ENCODE data around the gene ATP2C1.
A peak's percentile ranks its signal among the peaks of the same experiment; 100 is the strongest.

ATP2C1 gene

GRCh38 chr3:130894130-130894985 is 474 bp downstream of the ATP2C1 start:
- peak; percentile 10 to 14 for DNase-seq (ENCODE audit: low read depth in 2 of 2)

GRCh38 chr3:130894986-130895280 is 1.0 kb downstream of the ATP2C1 start:
- DNase-seq (ENCODE audit: low read depth in 2 of 2): no peak

- no peak for DNase-seq (ENCODE audit: low read depth in 2 of 2)
These were observed 2.0 kb downstream of the ATP2C1 start for GRCh38 chr3:130895690-130896488.

- no peak for DNase-seq (ENCODE audit: low read depth in 2 of 2)
These were observed 3.4 kb downstream of the ATP2C1 start for GRCh38 chr3:130897316-130897715.

GRCh38 chr3:130900959-130901358 is 7.1 kb downstream of the ATP2C1 start:
- DNase-seq (ENCODE audit: low read depth in 2 of 2): no peak

- no peak for DNase-seq (ENCODE audit: low read depth in 2 of 2)
These were observed 7.8 kb downstream of the ATP2C1 start for GRCh38 chr3:130901463-130902204.

- DNase-seq (ENCODE audit: low read depth in 2 of 2): no peak
These were observed 9.6 kb downstream of the ATP2C1 start for GRCh38 chr3:130903412-130903908.

GRCh38 chr3:130904491-130904890 is 10.6 kb downstream of the ATP2C1 start:
- no peak for DNase-seq (ENCODE audit: low read depth in 2 of 2)

- no peak for DNase-seq (ENCODE audit: low read depth in 2 of 2)
These were observed 11.7 kb downstream of the ATP2C1 start for GRCh38 chr3:130905551-130905950.

GRCh38 chr3:130906374-130906995 is 12.6 kb downstream of the ATP2C1 start:
- DNase-seq (ENCODE audit: low read depth in 2 of 2): no peak

GRCh38 chr3:130907500-130907899 is 13.6 kb downstream of the ATP2C1 start:
- no peak for DNase-seq (ENCODE audit: low read depth in 2 of 2)

- no peak for DNase-seq (ENCODE audit: low read depth in 2 of 2)
These were observed 14.1 kb downstream of the ATP2C1 start for GRCh38 chr3:130907966-130908365.

- no peak for DNase-seq (ENCODE audit: low read depth in 2 of 2)
These were observed 21.8 kb downstream of the ATP2C1 start for GRCh38 chr3:130915567-130916292.

GRCh38 chr3:130916507-130917167 is 22.8 kb downstream of the ATP2C1 start:
- no peak for DNase-seq (ENCODE audit: low read depth in 2 of 2)

- DNase-seq (ENCODE audit: low read depth in 2 of 2): no peak
These were observed 24.4 kb downstream of the ATP2C1 start for GRCh38 chr3:130918328-130918727.

GRCh38 chr3:130925628-130926027 is 31.7 kb downstream of the ATP2C1 start:
- DNase-seq (ENCODE audit: low read depth in 2 of 2): no peak

GRCh38 chr3:130926504-130926903 is 32.6 kb downstream of the ATP2C1 start:
- no peak for DNase-seq (ENCODE audit: low read depth in 2 of 2)

- no peak for DNase-seq (ENCODE audit: low read depth in 2 of 2)
These were observed 35.9 kb downstream of the ATP2C1 start for GRCh38 chr3:130929804-130930203.

- DNase-seq (ENCODE audit: low read depth in 2 of 2): no peak
These were observed 39.1 kb downstream of the ATP2C1 start for GRCh38 chr3:130932979-130933378.

GRCh38 chr3:130933801-130934345 is 40.0 kb downstream of the ATP2C1 start:
- no peak for DNase-seq (ENCODE audit: low read depth in 2 of 2)

Data from stimulated activated CD8-positive, alpha-beta memory T cell treated with anti-CD3 and anti-CD28 coated beads, Interleukin-7, amount 100 ng/mL, for 1 hour (primary cell).